CD4-positive, alpha-beta T cell treated with Interleukin-4 for 1 hour (primary cell): Measurements from ENCODE around the gene ZNF488.
A peak's percentile ranks its signal among the peaks of the same experiment; 100 is the strongest.
"Not testable (repeated sequence)": the region's sequence is repeated elsewhere in the genome, so short reads cannot be mapped to it uniquely, and the experiment has no call there.

Source experiments
- DNase-seq, 2 donors: peaks; one replicate each; pipeline ENCODE4 v3.0.0-alpha.2; 2020 to 2022

ZNF488 gene

GRCh38 chr10:47384148-47384921, at the start of gene ZNF488:
ZNF488 (minus strand) TSS chr10:47384293; CDS start chr10:47368829, 15,464 bp downstream.
- peak; percentile 67 to 73 for DNase-seq

GRCh38 chr10:47425813-47426419, 41.8 kb upstream of the ZNF488 start:
- DNase-seq: no peak

- DNase-seq: no peak
Measured at GRCh38 chr10:47424231-47424630, 40.1 kb upstream of the ZNF488 start.

GRCh38 chr10:47423476-47423875, 39.4 kb upstream of the ZNF488 start:
- no peak for DNase-seq

GRCh38 chr10:47421057-47421952, 37.2 kb upstream of the ZNF488 start:
- no peak for DNase-seq

- no peak for DNase-seq
Measured at GRCh38 chr10:47420305-47421056, 36.4 kb upstream of the ZNF488 start.

GRCh38 chr10:47419421-47419820, 35.3 kb upstream of the ZNF488 start:
- no peak for DNase-seq

- no peak for DNase-seq
Measured at GRCh38 chr10:47418966-47419365, 34.9 kb upstream of the ZNF488 start.

- no peak for DNase-seq
Measured at GRCh38 chr10:47418321-47418720, 34.2 kb upstream of the ZNF488 start.

- not testable (repeated sequence) for DNase-seq
Measured at GRCh38 chr10:47416305-47417218, 32.5 kb upstream of the ZNF488 start.

- DNase-seq: no peak
Measured at GRCh38 chr10:47415520-47416304, 31.6 kb upstream of the ZNF488 start.

- DNase-seq: no peak
Measured at GRCh38 chr10:47414752-47415519, 30.8 kb upstream of the ZNF488 start.

- DNase-seq: no peak
Measured at GRCh38 chr10:47414227-47414592, 30.1 kb upstream of the ZNF488 start.

GRCh38 chr10:47413531-47414226, 29.6 kb upstream of the ZNF488 start:
- DNase-seq: no peak

- DNase-seq: no peak
Measured at GRCh38 chr10:47412869-47413268, 28.8 kb upstream of the ZNF488 start.

GRCh38 chr10:47412177-47412730, 28.2 kb upstream of the ZNF488 start:
- no peak for DNase-seq

- DNase-seq: no peak
Measured at GRCh38 chr10:47410862-47411261, 26.8 kb upstream of the ZNF488 start.

- DNase-seq: no peak
Measured at GRCh38 chr10:47410271-47410670, 26.2 kb upstream of the ZNF488 start.

GRCh38 chr10:47409866-47410256, 25.8 kb upstream of the ZNF488 start:
- no peak for DNase-seq
